Embryonic facial prominence (tissue), 1 donor: ENCODE measurements around the gene TMIGD1.

Source experiments
- DNase-seq: peaks from one replicate; pipeline ENCODE4 v3.0.0-alpha.2; 2016; ENCODE audit errors: extremely low spot score

TMIGD1 gene

GRCh38 chr17:30290077-30290476 is 43.8 kb downstream of the TMIGD1 start:
- no peak for DNase-seq

DNA sequence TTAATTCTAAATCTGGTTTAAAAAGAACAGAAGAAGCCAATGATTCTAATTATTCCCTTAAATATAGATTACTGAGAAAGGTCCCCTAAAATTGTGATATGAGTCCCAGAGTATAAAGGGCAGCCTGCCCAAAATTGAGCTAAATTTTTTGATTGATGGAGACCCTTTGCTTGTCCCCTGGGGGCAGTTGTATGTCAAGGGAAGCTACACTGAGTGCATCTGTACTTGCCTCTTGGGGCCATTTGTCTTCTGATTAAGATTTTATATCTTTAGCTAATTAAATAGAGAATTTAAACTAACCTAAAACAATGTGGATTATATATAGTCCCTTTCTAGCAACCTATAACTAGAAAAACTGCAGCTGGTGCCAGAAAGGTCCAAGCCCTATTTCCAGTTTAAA is 54.7 kb downstream of the TMIGD1 start:
- DNase-seq, result no peak

DNA sequence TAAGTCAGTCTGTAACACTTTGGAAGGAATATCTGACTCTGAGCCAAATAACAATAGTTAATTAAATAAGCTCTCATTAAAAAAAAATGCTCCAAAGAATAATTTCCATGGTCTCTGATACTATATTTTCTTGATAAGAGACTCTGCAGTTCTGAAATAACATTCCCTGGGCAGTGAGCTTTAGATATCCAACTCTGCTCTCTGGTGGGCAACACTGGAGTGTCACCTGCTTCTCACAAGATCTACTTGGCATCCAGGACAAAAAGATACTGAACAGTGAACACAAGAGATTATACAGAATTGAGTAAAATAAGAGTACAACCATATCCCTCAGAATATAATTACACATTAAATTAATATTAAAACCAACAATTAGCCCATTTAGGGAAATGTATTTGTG is 55.8 kb downstream of the TMIGD1 start:
- DNase-seq, result no peak

- no peak for DNase-seq
These were observed 57.9 kb downstream of the TMIGD1 start for GRCh38 chr17:30275911-30276310.

GRCh38 chr17:30274887-30275286 is 59.0 kb downstream of the TMIGD1 start:
- no peak for DNase-seq

DNA sequence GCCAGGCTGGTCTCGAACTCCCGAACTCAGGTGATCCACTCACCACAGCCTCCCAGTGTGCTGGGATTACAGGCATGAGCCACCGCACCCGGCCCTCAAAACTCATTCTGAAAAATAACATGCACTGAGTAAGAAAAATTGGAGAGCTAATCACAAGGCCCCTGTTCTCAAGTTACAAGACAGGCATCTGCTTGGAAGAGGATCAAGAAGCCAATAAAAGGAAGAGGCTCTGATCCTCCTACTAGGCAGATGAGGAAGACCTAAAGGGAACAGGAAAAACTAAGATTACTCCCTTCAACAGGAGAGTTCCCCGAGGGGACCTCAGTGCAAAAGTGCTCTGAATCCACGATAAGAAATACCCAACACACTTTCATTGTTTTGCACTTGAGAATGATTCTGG is 60.5 kb downstream of the TMIGD1 start:
- DNase-seq, result no peak

DNA sequence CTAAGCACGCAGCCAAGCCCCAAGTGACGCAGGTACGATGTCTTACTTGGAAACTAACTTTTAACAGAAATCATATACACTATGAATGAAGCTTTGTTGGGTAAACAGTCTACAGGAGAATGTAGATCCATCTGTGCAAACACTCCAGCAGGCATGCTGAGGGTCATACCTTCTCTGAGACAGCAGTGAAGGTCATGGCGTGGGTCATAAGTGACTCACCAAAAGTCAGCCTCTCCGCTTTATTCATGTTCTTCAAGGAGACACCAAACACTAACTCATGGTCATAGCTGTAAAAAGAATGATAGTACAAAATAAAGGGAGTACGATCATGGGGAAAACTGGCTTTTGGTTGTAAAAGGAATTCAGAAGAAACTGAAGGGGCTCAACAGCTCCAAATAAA is 62.8 kb downstream of the TMIGD1 start:
- DNase-seq, result no peak

DNA sequence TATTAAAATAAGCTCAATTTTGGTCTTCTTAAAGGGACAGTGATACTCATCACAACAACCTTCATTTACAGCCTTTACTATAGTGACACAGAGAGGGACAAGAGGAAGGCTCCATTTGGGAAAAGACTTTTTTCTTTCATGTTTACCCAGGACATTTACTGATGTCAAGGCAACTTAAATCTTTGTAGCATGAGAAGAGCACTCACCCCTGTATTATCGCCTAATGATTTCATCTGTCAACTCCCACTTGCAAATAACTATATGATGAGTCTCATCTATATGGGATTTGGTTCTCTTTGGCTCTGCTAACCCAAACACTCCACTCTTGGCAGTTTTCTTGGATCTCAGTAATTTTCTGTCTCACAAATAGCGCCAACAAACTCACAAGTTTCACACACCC is 66.2 kb downstream of the TMIGD1 start:
- DNase-seq, result no peak
